Heart left ventricle (tissue), 16 donors: ENCODE results near the gene MMP24OS. TPM values are rescaled to one million over a fixed set of nuclear protein-coding genes. Genes with fewer than 3 reads are reported as not detected.

Experiments used
- ATAC-seq, 4 donors: fragments of 200-7000 bp; cut with Tn5 transposase; one replicate each; pipeline ENCODE4 v1.9.1; 2020 to 2022; ENCODE audit warnings: moderate library complexity in 4 of 4, mild to moderate bottlenecking in 3 of 4, moderate number of reproducible peaks in 1 of 4
- DNase-seq, 5 donors: peaks; one replicate each; pipeline ENCODE4 v3.0.0-alpha.2; 2020
- H3K27ac ChIP-seq, 12 donors: fragments of 200-600 bp; sonication (generic) in 4 of 12; one replicate each; pipeline versions ENCODE4 v1.5.0 to v1.8.0; 2016 to 2022; ENCODE audit warnings: mild to moderate bottlenecking in 2 of 12
- H3K27me3 ChIP-seq, 9 donors: fragments of 200-600 bp; sonication (generic) in 2 of 9; one replicate each; pipeline versions ENCODE4 v1.5.1 to v1.8.0; 2016 to 2022; ENCODE audit warnings: mild to moderate bottlenecking in 3 of 9
- H3K36me3 ChIP-seq, 9 donors: fragments of 200-600 bp; sonication (generic) in 2 of 9; one replicate each; pipeline versions ENCODE4 v1.5.0 to v1.8.0; 2018 to 2022; ENCODE audit warnings: mild to moderate bottlenecking in 2 of 9
- H3K4me1 ChIP-seq, 12 donors: fragments of 200-600 bp; sonication (generic) in 4 of 12; one replicate each; pipeline versions ENCODE4 v1.5.0 to v1.8.0; 2016 to 2022; ENCODE audit warnings: mild to moderate bottlenecking in 3 of 12
- H3K4me3 ChIP-seq, 12 donors: fragments of 200-600 bp; sonication (generic) in 4 of 12; one replicate each; pipeline versions ENCODE4 v1.5.0 to v1.8.0; 2017 to 2022; ENCODE audit warnings: mild to moderate bottlenecking in 9 of 12, moderate library complexity in 4 of 12
- H3K9me3 ChIP-seq, 12 donors: fragments of 200-600 bp; sonication (generic) in 4 of 12; one replicate each; pipeline versions ENCODE4 v1.5.0 to v1.8.0; 2016 to 2022; ENCODE audit warnings: mild to moderate bottlenecking in 1 of 12
- CTCF ChIP-seq, 12 donors: fragments of 200-600 bp; sonication (generic) in 4 of 12; IDR thresholded peaks; one replicate each; pipeline versions ENCODE4 v1.5.0 to v1.8.0; 2018 to 2022; ENCODE audit warnings: antibody characterized with exemption in 12 of 12, mild to moderate bottlenecking in 5 of 12
- POLR2A ChIP-seq, 2 donors: fragments of 450-650 bp; IDR thresholded peaks; one replicate each; pipeline ENCODE4 v1.6.1; 2017; ENCODE audit warnings: antibody characterized with exemption in 2 of 2, mild to moderate bottlenecking in 2 of 2, moderate library complexity in 2 of 2
- whole genome bisulfite sequencing, 4 donors: extraction: QIAGEN DNeasy Blood & Tissue Kit in 2 of 4; methylation state at CpG; one replicate each; pipeline versions ENCODE4 v1.1.5 to v1.1.7; 2013 to 2018; 5-methylcytosine and 5-hydroxymethylcytosine counted together
- intact Hi-C, 10 donors: fragments of 100-400 bp; cut with DNase I; formaldehyde crosslinking; loops; one replicate each; pipeline versions ENCODE4 v1.11.1 to v1.14.2; 2022
- polyA plus RNA-seq, 2 donors: library from polyadenylated mRNA; stranded (reverse); fragments of 200-250 nt; gene quantifications; one replicate each; pipeline ENCODE4 v1.2.3, GENCODE V29; 2013
- total RNA-seq, 9 donors: library from RNA; depleted of rRNA in 2 of 9; stranded (reverse); fragments of >200 nt in 2 of 9; fragmentation: NEBNext Ultra II Directional in 3 of 9; extraction: Animal tissue kit (Norgen Biotek cat#: 25700) in 3 of 9; gene quantifications; one replicate each; pipeline versions ENCODE4 v1.1.0 to v1.2.4, GENCODE V29; 2016 to 2023
- donor health status: ischemic (EF 13 %, LVEDD 7.1; RV severe dilation, severe dysfunction).
- donor health status: healthy with polysubstance abuse.
- donor health status: DM: no; HTN: yes; CAD: no.
- donor health status: DM: no; HTN: no; CAD: no.
- donor health status: ischemic (EF 25% LVEDD 6.9; RV normal size, moderate dysfunction).
- donor health status: ischemic (EF 25% LVEDD 5.7; RV mildly dilated, moderate dysfunction).
- donor health status: healthy.
- donor health status: DM: yes; HTN: yes; CAD: no.
- donor health status: ischemic (EF 35%, LVEDD 5.7; RV mildly dilated, moderate dysfunction).
- donor health status: nonischemic (EF 11% LVEDD 7.7; RV severe dilation, severe dysfunction).
- donor health status: DM: yes; HTN: yes; CAD: no.
- donor health status: PGD.
- donor health status: ischemic (EF 29% LVEDD 5.4; RV normal size, mild dysfunction).
- donor health status: nonischemic (EF 23%, LVEDD 6.1; RV moderate dilation, normal function).

The MMP24OS gene
- total and polyA plus RNA-seq, 11 donors = 11.7 to 64.8 (median 41.6) TPM

- no peak overlapping the region for H3K27ac ChIP-seq
- H3K27me3 ChIP-seq = no peaks in the 10 kb centered on the region
- no peak for TF ChIP-seq POLR2A (IDR thresholded peaks at IDR 0.05)
- no peak for TF ChIP-seq CTCF (IDR thresholded peaks at IDR 0.05)
- no peak overlapping the region for H3K4me3 ChIP-seq
- peaks cover 0 to 4% (median 0%) of the 10 kb centered on the region in 12 donors for H3K4me1 ChIP-seq
- intact Hi-C loops = no loop called here
- H3K9me3 ChIP-seq = no peaks in the 10 kb centered on the region
- 71 to 80% (median 76%) methylated on average over 2 of the region's 2 CpGs for WGBS, 4 donors
- ATAC-seq = no peak
- no peaks in the 10 kb centered on the region for H3K36me3 ChIP-seq
- DNase-seq = no peak
Observed at GRCh38 chr20:35252037-35252461, 25.9 kb downstream of the MMP24OS start.

- WGBS, 4 donors = 91 to 100% (median 99%) methylated on average over 2 of the region's 2 CpGs
- no peak for DNase-seq
- TF ChIP-seq CTCF (IDR thresholded peaks at IDR 0.05) (no peak), POLR2A (IDR thresholded peaks at IDR 0.05) (no peak)
- H3K4me3 ChIP-seq = no peak overlapping the region
- no peaks in the 10 kb centered on the region for H3K4me1 ChIP-seq
- H3K27ac ChIP-seq = no peak overlapping the region
- no peaks in the 10 kb centered on the region for H3K27me3 ChIP-seq
- H3K9me3 ChIP-seq = no peaks in the 10 kb centered on the region
- intact Hi-C loops = no loop called here
- no peak for ATAC-seq
- no peaks in the 10 kb centered on the region for H3K36me3 ChIP-seq
Observed at GRCh38 chr20:35251613-35251940, 26.3 kb downstream of the MMP24OS start.

GRCh38 chr20:35248641-35249475 lies 29.1 kb downstream of the MMP24OS start:
- Histone ChIP-seq H3K4me3 (no peak overlapping the region), H3K36me3 (no peaks in the 10 kb centered on the region), H3K4me1 (no peaks in the 10 kb centered on the region), H3K27me3 (no peaks in the 10 kb centered on the region), H3K27ac (no peak overlapping the region), H3K9me3 (no peaks in the 10 kb centered on the region)
- no peak for ATAC-seq
- DNase-seq = no peak
- whole genome bisulfite sequencing, 4 donors = 80 to 88% (median 85%) methylated on average over 9 of the region's 9 CpGs
- TF ChIP-seq CTCF (IDR thresholded peaks at IDR 0.05) = no peak
- TF ChIP-seq POLR2A (IDR thresholded peaks at IDR 0.05) = no peak
- intact Hi-C loops = no loop called here

- Histone ChIP-seq H3K27ac (no peak overlapping the region), H3K9me3 (no peaks in the 10 kb centered on the region), H3K4me3 (no peak overlapping the region), H3K27me3 (no peaks in the 10 kb centered on the region), H3K36me3 (no peaks in the 10 kb centered on the region), H3K4me1 (no peaks in the 10 kb centered on the region)
- TF ChIP-seq CTCF (IDR thresholded peaks at IDR 0.05) = no peak
- TF ChIP-seq POLR2A (IDR thresholded peaks at IDR 0.05) = no peak
- DNase-seq (no peak), ATAC-seq (no peak)
- intact Hi-C loops = no loop called here
- 88 to 93% (median 89%) methylated on average over 12 of the region's 12 CpGs for WGBS, 4 donors
Observed at GRCh38 chr20:35246723-35247122, 31.2 kb downstream of the MMP24OS start.
